GM10847 (cell line): ENCODE data around the gene MEMO1.

Experiments
- POLR2A ChIP-seq: IDR thresholded peaks from 2 replicates; pipeline ENCODE4 v1.6.1; 2011; ENCODE audit not compliant: insufficient read length; ENCODE audit errors: extremely low read depth

Gene MEMO1

DNA sequence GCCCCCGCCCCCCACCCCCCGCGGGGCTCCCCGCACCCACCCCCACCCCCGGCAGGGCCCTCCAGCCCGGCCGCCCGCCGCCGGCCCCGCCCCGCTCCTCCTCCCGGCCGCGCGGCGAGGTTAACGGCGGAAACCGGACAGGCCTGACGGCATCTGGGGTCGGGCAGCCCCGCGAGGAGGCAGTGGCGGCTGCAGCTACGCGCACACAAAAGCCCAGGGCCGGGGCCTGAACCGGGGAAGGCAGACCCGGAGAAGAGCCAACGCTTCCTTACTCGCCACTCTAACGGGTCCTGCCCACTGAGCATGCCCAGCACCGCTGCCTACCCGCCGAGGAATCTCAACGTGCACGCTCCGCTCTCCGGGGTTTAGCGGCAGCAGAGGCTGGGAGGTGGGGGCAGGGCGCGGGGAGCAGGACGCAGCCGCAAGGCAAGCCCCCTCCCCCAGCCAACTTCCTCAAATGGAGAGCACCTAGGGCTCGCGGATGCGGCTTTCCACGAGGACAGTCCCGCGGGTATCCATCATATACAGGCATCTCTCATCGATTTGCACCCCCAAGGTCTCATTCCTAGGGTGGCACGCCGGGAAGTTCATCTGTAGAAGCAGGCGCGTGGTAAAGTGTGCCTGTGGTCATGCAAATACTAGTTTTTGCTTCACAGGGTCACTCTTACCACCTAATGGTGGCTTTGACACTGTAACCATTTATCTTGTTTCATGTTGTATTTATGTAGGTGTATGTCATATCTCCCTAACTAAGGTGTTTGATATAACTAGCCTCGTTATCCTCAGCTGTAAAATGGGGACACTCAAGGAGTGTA, at the start of gene MEMO1:
Gene MEMO1, minus strand, starts transcription at position 339 of the 815 bp plus-strand sequence. CDS start 761 bp downstream, outside the sequence.
- TF ChIP-seq POLR2A, result peak; percentile 78

DNA sequence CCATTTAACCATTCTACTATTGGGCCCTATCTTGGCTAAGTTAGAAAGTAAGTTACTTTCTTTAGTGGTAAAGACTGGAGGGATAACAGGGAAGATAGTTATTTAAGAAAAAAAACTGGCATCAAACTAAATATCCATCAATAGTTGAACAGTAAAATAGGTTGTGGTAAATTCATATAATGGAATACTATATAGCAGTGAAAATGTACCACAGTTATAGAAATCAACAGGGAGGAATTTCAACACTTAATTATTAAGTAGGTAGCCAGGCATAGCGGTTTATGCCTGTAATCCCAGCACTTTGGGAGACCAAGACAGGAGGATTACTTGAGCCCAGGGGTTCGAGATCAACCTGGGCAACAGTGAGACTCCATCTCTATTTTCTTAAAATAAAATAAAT, 49.5 kb upstream of the MEMO1 start:
- no peak for TF ChIP-seq POLR2A

DNA sequence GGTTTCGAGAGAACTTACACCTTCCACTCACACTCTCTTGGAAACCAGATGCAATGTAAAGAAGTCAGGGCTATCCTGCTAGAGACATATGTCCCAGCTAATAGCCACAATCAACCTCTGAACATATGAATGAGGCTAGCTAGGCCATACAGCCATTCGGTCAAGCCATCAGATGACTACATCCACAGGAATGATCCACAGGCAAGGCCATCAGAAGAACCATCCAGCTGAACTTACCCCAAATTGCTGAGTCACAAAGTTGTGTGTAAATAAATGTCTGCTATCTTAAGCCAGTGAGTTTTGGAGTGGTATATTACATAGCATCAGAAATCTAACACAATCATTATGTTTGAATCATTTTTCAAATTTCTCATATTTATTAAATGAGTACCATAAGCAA, 47.3 kb upstream of the MEMO1 start:
- no peak for TF ChIP-seq POLR2A

DNA sequence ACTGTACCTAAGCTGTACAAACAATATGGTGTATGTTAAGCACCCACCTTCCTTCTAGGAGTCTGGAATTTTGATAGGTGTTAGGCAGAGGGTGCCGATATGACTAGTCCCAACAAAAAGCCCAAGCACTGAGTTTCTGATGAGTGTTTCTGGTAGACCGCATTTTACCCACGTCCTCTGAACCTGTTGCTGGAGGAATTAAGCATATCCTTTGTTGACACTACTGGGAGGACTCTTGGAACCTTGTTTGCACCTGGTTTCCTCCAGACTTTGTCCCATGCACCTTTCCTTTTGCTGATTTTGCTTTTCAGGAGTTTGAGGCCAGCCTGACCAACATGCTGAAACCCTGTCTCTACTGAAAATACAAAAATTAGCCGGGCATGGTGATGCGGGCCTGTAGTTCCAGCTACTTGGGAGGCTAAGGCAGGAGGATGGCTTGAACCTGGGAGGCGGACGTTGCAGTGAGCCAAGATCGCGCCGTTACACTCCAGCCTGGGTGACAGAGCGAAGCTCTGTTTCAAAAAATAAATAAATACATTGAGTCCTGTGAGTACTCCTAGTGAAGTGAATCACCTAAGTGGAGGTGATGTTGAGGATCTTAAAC, 41.1 kb upstream of the MEMO1 start:
- no peak for TF ChIP-seq POLR2A

DNA sequence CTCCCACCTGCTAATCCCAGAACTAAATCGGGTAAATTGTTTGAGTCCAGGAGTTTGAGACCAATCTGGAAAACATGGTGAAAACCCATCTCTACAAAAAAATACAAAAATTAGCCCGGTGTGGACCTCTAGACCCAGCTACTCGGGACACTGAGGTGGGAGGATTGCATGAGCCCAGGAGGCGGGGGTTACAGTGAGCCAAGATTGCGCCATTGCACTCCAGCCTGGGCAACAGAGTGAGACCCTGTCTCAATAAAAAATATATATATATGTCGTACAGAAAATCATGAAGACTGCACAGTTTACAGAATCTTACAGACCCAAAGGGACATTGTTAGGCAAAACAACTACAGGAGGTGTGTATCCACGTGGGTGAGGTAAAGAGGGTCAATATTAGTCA, 32.8 kb upstream of the MEMO1 start:
- no peak for TF ChIP-seq POLR2A

DNA sequence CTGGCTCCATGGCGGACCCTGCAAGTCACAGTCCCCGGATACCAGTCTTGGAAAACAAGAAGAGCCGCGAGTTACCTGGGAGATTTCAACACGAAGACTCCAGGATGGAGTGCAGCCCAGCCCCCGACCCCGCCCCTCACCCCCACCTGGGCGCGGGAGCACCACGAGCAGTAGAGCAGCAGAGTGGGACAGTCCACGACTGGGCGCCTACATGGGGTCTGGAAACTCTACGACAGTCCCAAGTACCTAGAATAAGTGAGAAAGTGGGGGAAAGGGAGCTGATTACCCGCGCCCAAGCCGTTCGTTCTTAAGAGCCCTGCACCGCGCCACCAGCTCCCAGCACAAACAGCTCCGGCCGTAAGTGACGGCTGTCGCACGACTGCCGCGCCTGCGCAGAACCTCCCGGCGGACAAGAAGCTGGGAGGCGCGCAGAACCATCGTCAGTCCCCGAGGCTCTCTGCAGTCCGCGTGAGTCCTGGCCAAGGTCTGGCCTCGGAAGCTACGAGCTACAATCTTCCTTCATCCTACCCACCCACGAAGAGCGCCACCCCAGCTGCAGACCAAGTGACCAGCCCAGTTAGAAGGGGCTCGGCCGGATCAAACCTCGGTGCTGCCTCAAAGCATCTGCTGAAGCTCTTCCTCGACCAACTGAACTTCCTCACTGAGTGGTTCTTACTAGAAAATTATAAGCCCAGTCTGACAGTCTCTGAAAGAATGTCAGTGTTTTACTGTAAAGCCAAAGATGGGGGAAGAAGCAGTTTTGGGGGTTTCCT, 28.8 kb upstream of the MEMO1 start, which contains the start of gene DPY30:
Gene DPY30, minus strand, starts transcription at position 359 of the 773 bp plus-strand sequence. Its CDS starts 349 bp downstream, at position 10.
- TF ChIP-seq POLR2A, result peak; percentile 98

DNA sequence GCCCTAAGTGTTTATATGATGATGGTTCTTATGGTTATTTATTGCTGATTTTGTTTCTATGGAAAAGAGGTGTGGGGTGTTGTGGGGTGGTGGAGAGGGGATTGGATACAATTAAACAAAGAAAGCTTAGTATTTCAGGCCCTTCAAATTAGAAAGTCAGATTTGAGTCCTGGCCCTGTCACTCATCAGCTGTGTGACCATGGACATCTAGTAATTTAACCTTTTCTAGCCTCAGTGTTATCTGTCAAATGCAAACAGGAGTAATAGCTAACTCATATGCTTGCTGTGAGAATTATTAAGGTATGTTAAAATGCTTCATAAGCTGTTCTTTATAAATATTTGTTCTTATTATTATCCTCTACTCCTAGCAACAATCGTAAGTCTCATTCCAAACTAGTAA, 2.1 kb upstream of the MEMO1 start:
- TF ChIP-seq POLR2A, result no peak

DNA sequence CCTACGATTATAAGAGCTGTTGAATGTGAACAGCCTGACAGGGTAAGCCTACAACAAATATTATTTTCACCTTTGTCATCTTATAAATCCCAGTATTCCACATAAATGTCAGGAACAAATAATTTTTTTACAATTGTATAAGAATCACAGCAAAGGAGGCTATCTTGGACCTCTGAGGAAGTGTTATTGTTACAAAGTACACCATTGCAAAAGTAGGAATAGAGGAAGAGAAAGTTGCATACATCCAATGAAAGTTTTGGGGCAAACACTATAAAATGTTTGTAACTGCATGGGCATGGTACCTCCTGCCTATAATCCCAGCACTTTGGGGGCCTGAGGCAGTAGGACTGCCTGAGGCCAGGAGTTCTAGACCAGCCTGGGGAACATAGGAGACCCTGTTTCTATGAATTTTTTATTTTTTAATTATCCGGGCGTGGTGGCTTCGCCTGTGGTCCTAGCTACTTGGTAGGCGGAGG, 715 bp upstream of the MEMO1 start:
- no peak for TF ChIP-seq POLR2A

DNA sequence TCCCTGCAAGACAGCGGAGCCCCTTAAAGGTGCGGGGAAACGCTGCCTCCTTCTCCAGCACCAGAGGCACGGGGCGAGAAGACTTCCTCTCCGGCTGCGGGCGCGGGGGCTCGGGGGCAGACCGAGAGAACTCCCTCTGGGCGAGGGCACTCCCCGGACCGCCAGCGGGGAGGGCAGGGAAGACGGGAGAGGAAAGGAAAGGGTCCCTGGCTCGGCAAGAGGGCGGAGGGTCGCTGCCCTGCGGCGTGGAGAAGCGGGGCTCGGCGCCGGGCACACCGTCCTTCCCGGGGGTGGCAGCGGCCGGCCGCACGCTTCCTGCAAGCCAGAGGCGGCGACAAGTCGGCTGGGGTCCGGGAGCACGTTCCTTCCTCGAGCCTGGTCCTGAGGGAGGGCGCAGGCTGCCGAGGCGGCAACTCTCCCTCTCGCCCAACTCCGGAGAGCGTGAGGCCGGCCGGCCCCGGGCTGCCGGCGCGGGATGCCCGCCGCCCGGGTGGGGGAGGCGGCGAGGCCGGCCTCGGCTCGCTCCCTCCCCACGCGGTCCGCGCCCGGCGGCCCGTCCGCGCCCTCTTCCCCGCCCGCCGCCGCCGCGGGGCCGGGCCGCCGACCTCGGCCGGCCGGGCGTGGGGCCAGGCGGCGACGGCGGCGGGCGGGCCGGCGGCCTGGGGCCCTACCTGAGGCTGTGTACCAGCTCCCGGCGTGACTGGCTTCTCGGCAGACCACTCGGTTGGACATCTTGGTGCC, 1.1 kb downstream of the MEMO1 start:
- peak; percentile 21 for TF ChIP-seq POLR2A

DNA sequence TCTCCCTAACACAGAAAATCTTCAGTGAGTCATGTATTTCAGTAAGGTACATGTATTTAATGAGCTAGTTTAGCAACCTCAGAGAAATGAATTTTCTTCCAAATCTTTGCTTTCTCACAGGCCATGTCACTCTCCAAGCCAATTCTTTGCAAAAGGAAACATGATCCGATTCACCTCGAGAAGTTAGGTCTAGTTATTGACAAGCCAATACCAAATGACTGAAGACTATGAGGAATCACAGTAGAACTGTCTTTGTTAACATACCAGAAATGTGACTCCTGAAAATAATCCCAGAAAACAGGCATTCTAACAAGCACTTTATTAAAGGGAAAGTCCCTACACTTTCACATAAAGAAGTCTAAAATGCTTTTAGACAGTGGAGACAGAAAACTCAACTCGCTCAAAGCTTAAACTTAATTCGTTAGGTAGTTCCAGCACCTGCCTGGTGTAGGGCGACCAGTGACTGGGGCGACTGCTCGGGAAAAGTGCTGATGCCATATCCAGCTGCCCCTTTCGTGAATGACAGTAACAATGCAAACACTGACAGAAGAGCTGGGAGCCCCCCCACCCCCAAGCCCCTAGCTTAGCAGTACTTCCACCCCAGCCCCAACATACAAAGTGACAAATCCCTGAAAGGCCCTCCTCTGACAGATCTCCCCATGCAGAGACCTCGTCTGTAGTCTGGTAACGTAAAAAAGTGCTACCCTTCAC, 1.8 kb downstream of the MEMO1 start:
- TF ChIP-seq POLR2A, result no peak

DNA sequence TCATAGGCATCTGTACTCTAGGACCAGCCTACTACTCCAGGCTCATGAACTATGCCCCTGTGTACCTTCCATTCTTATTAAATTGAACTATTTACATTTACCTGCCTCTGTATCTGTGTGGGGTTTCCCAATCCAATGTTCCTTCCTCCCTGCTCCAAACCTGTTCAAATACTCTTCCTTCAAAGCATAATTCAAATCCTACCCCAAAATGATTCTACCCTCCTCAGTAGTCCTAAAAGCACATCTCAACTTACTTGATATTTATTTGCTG, 3.8 kb downstream of the MEMO1 start:
- TF ChIP-seq POLR2A, result no peak

DNA sequence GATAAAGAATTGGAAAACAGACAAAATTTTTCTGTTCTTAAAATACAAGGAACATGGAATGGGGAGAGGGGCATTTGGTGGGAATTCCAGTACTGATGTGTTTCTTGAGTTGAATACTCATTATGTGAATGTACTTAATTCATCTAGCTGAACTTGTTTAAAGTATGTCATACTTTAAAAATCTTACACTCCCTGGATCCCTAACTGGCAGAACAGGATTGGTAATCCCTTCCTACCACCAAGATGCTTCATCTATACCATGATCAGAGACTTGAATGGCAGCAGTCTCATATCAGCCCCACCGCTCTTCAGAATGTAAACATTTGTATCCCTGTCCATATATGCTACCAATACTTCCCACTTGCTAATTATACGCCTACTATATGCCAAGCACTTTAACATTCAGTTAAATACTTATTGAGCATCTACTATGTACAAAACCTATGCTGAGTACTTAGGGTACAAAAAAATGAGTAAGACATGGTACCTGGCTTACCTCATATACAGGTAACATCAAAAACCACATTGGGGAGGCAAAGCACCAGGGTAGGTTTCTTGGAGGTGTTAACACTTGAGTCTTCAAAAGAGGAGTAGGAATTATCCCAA, 5.3 kb downstream of the MEMO1 start:
- no peak for TF ChIP-seq POLR2A

DNA sequence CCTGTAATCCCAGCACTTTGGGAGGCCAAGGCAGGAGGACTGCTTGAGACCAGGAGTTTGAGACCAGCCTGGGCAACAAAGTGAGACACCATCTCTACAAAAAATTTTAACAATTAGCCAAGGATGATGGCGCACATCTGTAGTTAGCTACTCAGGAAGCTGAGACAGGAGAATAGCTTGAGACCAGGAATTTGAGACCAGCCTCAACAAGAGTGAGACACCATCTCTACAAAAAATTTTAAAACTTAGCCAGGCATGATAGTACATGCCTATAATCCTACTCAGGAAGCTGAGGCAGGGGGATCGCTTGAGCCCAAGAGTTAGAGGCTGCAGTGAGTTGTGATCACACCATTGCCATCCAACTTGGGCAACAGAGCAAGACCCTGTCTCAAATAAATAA, 7.0 kb downstream of the MEMO1 start:
- TF ChIP-seq POLR2A, result no peak

DNA sequence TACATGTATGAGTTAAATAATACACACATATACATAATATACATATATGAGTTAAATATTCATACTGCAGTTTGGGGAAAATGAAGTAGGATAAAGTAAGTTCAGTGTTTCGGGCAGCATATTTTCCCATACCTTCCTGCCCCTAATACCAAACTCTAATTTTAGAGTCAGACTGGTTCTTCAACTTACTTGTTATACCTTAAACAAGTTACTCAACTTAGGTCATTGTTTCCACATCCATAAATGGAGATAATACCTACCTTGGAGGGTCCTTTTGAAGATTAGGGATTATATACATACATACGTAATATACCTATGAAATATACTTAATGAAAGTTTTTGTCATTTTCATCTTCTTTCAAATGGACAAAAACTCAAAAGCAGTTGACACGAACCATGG, 8.4 kb downstream of the MEMO1 start:
- TF ChIP-seq POLR2A, result no peak
